HG02610 (cell line): ENCODE measurements around the gene AHRR.
"Not testable (repeated sequence)": the region's sequence is repeated elsewhere in the genome, so short reads cannot be mapped to it uniquely, and the experiment has no call there.

Source experiments
- ATAC-seq: cut with Tn5 transposase; IDR thresholded peaks from one replicate; pipeline ENCODE4 v1.9.1; 2021; ENCODE audit warnings: mild to moderate bottlenecking, moderate library complexity; ENCODE audit not compliant: unreplicated experiment

Gene AHRR

DNA sequence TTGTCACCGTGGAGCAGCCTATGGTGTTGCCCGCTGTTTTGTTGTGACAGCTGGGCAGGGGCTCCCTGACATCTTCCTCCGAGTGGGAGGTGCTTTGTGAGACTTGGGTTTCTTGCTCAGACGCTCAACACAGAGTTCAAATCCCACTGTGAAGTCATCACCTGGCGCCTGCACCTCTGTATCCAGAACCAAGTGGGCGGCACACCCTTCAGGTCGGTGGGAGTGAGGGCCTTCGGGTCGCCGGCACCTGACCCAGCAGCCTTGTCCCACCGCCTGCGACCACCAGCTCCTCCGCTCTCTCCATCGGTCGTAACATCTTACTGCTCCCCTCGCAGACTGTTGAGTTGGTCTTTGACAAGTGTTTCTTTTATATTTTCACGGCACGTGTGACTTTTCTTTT, 83.9 kb downstream of the AHRR start:
- no peak for ATAC-seq

- no peak for ATAC-seq
These were observed 84.5 kb downstream of the AHRR start for GRCh38 chr5:406041-406440.

DNA sequence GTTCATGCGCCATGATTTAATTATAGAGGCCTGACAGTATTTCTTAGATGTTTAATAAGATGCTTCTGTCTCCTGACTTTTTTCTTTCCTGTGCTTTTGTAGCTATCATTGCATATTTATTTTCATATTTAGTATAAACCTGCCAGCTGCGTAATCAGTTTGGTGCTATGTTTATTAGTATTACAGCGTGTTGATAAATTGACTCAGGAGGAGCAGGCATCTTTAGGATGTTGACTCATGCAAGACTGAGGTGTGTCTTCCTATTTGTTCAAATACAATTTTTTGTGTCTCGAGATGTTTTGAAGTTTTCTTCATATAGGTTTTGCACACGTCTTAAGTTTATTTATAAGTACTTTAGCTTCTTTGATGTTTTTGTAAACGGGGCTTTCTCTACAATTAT, 85.5 kb downstream of the AHRR start:
- no peak for ATAC-seq

DNA sequence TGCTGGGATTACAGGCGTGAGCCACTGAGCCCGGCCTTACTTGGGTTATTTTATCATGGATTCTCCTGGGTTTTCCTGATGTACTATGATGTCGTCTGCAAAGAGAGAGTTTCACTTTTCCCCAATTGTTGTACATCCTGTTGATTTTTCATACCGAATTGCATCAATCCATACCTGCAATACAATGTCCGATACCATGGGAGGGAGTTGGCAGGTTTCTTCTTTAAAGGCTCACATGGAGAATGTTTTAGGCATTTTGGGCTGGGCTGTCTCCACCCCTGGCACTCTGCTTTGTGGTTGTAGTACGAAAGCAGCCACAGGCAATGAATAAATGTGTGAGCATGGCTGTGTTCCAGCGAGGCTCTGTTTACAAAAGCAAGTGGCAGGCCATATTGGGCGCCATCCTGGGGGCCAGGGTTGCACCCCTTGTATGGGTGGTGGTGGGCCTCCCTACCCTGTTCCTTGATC, 86.3 kb downstream of the AHRR start:
- ATAC-seq: no peak

DNA sequence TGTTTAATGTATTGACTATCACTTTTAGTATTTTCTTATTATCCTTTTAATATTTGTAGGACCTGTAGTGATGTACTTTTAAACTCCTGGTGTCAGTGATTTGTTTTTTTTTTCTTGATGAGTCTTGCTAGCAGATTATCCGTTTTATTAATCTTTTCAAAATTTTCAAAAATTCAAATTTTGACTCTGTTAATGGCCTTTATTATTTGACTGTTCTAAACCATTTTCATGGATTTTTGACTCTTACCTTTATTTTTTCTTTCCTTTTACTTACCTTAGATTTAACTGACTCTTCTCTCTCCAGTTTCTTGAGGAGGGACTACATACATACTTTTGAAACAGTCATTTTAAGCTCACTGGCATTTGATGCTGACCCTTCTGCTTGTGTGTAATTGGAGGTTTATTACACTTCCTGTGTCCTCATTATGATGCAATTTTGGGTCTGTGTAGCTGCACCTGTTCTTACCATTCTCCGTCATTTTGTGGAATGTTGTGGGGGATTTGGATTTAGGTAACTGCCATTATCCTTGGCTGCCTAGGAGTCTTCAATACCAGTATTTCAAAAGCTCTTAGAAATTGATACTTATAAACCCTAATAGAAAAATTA, 89.5 kb downstream of the AHRR start:
- ATAC-seq: no peak

DNA sequence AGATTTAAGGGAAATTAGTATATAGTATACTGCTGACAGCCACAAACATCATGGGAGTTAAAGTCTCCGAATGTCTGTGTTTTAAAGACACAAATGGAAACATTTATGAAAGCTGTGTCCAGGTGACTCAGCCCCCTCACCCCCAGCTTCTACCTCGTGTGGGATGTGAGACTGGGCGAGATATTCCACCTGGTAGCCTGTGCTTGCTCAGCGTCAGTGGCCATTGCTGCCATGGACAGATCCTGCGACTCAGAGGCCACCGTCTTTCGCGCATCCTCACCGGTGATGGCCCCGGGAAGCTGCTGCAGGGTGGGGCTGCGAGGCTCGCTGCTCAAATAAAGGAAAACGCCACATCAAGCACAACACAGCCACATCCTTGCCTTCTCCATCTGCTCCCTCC, 90.2 kb downstream of the AHRR start:
- ATAC-seq: no peak

DNA sequence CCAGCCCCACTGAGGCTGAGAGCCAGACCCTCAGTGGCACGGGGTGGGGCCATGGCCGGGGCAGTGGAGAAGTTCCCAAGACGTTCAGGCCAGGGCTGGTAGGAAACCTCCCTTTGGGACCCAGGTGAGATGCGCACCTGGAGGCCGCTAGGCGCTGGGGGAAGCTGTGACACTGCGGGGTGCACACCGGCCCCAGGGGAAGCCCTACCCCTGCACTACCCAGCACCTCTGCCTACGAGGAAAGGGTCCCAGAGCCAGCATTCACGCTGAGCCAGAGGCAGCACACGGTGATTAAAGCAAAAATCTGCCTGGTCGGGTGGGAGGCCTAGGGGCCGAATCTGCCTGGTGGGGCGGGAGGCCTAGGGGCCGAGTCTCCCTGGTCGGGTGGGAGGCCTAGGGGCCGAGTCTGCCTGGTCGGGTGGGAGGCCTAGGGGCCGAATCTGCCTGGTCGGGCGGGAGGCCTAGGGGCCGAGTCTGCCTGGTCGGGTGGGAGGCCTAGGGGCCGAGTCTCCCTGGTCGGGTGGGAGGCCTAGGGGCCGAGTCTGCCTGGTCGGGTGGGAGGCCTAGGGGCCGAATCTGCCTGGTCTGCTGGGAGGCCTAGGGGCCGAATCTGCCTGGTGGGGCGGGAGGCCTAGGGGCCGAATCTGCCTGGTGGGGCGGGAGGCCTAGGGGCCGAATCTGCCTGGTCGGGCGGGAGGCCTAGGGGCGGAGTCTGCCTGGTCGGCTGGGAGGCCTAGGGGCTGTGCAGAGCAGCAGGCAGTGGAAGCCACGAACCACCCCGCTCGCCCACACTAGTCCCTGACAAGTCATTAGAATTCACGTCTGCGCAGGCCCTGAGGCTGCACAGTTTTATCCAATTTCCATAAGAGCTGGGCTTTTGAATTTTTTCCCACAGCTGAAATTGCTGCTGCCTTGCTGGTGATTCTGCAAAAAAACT, 93.7 kb downstream of the AHRR start:
- not testable (repeated sequence) for ATAC-seq

DNA sequence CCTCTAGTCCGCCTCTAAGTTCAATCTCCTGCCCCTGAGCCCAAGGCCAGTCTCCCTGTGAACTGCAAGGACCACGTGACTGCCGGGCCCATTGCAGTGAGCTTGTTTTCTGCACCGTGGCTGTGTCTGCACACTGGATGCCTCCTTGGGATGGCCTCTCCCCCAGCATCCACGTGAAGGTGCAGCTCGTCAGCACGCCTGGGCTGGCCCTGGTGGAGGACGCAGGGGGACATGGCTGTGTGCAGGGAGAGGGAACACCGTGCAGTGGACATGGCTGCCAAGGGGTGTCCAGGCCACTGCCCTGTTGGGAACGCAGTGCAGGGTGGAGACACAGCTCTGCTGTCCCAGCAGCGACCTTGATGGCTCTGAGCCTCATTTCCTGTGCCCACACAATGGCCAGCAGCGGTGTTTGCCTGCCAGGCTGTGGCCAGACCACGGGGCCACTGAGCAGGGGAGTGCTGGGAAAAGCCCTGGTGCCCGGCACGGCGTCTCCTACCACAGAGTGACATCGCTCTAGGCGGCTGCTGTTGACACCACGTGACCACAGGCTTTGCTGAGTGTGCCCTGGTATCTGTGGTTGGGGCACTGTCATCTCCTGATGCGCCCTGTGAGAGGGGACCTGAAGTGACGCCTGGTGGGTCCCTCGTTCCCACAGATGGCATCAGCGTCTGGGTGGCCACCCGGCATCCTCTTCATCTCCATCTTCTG, 94.6 kb downstream of the AHRR start:
- no peak for ATAC-seq

DNA sequence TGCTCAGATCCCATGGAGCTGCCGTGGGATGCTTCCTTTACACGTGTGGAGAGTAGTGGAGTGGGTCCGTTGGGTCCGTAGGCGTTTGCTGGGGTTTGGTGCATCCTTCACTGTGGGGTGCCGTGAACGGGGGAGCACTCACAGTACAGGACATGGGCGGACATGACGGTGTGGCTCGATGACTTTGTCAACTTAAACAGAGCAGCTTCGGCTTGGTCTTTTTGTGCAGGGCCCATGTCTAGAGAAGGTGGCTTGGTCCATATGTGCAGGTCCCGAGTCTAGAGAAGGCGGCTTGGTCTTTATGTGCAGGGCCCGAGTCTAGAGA, 95.1 kb downstream of the AHRR start:
- ATAC-seq: no peak

DNA sequence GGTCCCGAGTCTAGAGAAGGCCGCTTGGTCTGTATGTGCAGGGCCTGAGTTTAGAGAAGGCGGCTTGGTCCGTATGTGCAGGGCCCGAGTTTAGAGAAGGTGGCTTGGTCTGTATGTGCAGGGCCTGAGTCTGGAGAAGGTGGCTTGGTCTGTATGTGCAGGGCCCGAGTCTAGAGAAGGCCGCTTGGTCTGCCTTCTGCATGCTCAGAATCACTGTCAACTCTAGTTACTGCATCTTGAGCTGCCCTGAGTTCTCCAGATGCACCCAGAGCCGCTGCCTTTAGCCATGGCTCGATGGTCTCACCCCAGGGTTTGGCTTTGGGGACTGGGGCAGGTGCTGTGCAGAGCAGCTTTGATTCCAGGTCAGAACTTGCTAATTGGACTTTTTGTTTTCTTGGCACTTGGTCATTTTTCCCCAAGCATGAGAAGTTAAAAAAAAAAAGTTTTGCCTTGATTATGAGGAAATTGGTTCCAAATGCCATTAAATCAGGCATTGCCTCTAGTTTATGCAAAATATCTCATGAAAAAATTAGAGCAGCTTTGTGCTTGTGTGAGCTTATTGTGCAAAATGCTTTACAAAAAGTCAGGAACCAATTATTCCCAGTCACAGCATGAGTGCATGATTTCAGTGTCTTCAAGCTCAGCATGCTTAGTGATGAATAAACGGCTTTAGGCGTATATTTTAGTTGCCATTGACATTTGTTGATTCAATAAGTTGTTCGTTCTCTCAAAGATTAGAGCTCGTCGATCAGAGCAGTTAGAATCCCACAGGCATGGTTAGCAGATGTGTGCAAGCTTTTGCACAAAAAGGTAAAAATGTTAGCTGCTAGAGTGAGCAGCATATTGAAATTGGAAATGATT, 96.0 kb downstream of the AHRR start:
- ATAC-seq: no peak

- no peak for ATAC-seq
These were observed 96.9 kb downstream of the AHRR start for GRCh38 chr5:418162-419121.

GRCh38 chr5:419970-420369, 98.5 kb downstream of the AHRR start:
- ATAC-seq: no peak

DNA sequence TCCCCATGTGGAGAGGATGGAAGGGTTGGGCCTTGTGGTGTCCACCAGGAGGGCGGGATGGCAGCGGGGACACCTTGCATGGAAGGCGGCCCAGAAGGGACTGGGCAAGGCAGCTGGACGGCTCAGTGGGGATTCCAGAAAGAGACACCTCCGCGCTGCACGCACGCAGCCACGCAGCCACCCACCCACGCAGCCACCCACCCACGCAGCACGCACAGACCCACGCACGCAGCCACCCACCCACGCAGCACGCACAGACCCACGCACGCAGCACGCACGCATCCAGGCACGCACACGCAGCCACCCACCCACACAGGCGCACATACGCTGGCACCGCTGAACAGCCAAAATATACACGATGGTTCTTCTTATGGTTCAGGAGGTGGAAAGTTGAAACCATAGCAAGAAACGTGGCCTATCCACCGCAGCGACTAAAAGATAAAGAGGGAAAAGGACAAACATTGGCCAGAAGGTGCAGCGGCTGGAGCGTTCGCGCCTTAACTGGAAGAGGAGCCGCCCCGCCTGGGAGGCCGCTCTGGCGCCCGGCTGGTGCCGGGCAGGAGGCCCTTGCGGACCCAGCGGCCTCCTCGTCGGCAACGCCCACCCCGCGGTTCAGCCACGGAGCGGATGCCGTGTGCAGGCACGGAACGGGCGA, 99.2 kb downstream of the AHRR start:
- ATAC-seq: no peak

- no peak for ATAC-seq
These were observed 99.9 kb downstream of the AHRR start for GRCh38 chr5:421287-421880.

DNA sequence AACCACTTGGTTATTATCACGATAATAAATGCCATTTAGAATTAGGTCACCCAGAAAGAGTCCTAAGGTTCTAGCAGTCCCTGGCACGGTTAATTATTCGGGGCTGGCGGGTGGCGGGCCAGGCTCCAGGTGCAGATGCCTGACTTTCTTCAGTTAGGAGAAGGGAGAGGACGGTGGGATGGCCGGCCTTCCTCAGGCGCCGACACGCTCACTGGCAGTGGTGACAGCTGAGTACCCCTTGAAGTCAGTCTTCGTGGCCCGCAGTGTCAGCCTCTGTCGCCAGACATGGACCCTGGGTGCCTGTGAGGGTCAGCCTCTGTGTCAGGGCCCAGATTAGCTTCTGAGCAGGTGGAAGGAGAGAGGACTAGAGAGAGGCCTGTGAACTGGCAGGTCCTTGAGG, 100.4 kb downstream of the AHRR start:
- no peak for ATAC-seq

DNA sequence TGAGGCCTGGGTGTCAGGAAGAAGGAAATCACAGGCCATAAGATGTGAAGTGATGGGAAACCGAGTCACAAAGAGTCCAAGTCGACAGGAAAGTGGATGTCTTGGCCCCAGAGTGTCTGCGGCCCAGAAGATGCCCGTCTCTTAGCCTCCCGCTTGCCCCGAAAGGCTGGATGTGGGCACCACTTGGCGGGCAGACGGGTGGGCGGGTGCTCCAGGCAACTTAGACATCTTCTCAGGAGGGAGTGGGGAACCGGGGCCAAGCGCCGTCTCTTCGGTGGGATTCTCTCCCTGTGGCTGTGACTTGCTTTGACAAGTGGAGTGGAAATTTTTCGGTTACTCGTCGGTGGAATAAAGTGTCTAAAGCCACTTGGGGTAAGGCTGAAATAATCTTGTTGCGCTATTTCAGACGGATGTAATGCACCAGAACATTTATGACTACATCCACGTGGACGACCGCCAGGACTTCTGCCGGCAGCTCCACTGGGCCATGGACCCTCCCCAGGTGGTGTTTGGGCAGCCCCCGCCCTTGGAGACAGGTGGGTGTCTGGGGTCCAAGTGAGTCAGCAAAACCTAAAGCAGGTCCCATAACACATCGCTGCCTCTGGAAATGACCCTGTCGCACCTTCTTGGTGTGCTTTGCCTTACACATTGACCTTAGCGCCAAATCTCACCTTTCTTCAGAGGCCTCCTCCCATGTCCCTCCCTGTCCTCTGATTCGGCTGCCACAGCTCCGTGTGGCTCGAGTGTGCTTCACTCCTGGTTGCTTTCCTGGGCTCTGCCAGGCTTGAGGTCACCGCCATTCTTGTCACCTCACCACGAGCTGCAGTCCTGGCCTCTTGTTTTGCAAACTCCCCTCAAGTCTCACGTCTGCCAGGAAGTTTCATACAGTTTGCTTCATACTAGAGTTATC, 101.1 kb downstream of the AHRR start:
- ATAC-seq: no peak

DNA sequence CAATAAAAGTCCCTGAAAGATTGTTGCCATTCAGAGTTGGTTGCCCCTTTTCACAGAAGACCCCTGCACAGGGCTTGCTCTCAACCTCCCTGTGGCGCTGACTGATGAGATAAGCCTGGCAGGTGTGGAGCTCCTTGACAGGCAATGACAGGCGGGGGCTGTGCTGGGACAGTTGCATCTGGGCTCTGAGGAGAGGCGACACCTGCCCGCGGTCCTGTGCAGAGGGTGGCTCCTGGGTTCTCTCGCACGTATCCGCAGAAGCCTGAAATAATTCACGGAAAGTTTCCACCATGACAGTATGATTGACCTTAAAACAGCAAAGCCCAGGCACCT, 101.7 kb downstream of the AHRR start:
- ATAC-seq: no peak
